IMR-90 (cell line): ENCODE data around the gene RAP2B. TPM values are rescaled to one million over a fixed set of nuclear protein-coding genes. Genes with fewer than 3 reads are reported as not detected.

ENCODE experiments used
- ATAC-seq: fragments of 200-7000 bp; cut with Tn5 transposase; 2 replicates; pipeline ENCODE4 v1.9.1; 2020; ENCODE audit warnings: low read depth, mild to moderate bottlenecking, moderate library complexity
- BruUV-seq: library from RNA; stranded (reverse); fragments of 400-500 nt; replicated peaks from 2 replicates; lab custom pipeline; 2021; lab: Mats Ljungman, UMichigan
- CTCF ChIA-PET: fragments of 300-600 bp; formaldehyde crosslinking; extraction: SDS; loops from one replicate; lab custom pipeline; 2021; ENCODE audit warnings: antibody characterized with exemption; lab: Yijun Ruan, JAX
- POLR2A ChIA-PET: fragments of 300-600 bp; sonication (Branson Sonifier 250); formaldehyde crosslinking; loops from one replicate; lab custom pipeline; 2022; ENCODE audit warnings: antibody characterized with exemption; ENCODE audit not compliant: unreplicated experiment; lab: Charles Lee
- DNase-seq: peaks from one replicate; pipeline ENCODE4 v3.0.0; 2013
- H2AFZ ChIP-seq: replicated peaks from 2 replicates; pipeline ENCODE3; 2013; ENCODE audit warnings: low read length, mild to moderate bottlenecking; ENCODE audit not compliant: poor library complexity
- H2AK5ac ChIP-seq: 2 replicates; pipeline ENCODE4 v1.6.1; 2013; ENCODE audit warnings: low read depth, low read length, inconsistent platforms
- H2AK9ac ChIP-seq: replicated peaks from 2 replicates; pipeline ENCODE3; 2013; ENCODE audit warnings: mild to moderate bottlenecking, low read depth, low read length, moderate library complexity; ENCODE audit not compliant: poor library complexity
- H2BK120ac ChIP-seq: 2 replicates; pipeline ENCODE4 v1.6.1; 2013; ENCODE audit warnings: low read depth, low read length, inconsistent platforms
- H2BK15ac ChIP-seq: 3 replicates; pipeline ENCODE4 v1.6.1; 2013; ENCODE audit warnings: low read depth, low read length, inconsistent platforms
- H2BK20ac ChIP-seq: 2 replicates; pipeline ENCODE4 v1.6.1; 2013; ENCODE audit warnings: low read depth, mild to moderate bottlenecking, inconsistent platforms, low read length, moderate library complexity
- H2BK5ac ChIP-seq: 2 replicates; pipeline ENCODE4 v1.6.1; 2013; ENCODE audit warnings: mild to moderate bottlenecking, low read depth, low read length, inconsistent platforms; ENCODE audit not compliant: poor library complexity, severe bottlenecking
- H3K14ac ChIP-seq: replicated peaks from 2 replicates; pipeline ENCODE4 v1.6.1; 2013; ENCODE audit warnings: low read depth, low read length, inconsistent platforms
- H3K18ac ChIP-seq: 2 replicates; pipeline ENCODE4 v1.6.1; 2013; ENCODE audit warnings: low read depth, low read length, control low read depth
- H3K23ac ChIP-seq: 2 replicates; pipeline ENCODE4 v1.6.1; 2013; ENCODE audit warnings: low read depth, low read length, inconsistent platforms
- H3K27ac ChIP-seq: 2 replicates; pipeline ENCODE4 v1.5.1; 2013; ENCODE audit warnings: mild to moderate bottlenecking, control low read depth, low read length; ENCODE audit not compliant: insufficient read depth
- H3K27me3 ChIP-seq: 2 replicates; pipeline ENCODE4 v1.6.1; 2013; ENCODE audit warnings: low read length; ENCODE audit not compliant: control insufficient read depth, insufficient read depth
- H3K36me3 ChIP-seq: 2 replicates; pipeline ENCODE4 v1.6.1; 2013; ENCODE audit warnings: low read length, mixed read lengths; ENCODE audit not compliant: control insufficient read depth, insufficient read depth
- H3K4ac ChIP-seq: 2 replicates; pipeline ENCODE4 v1.6.1; 2013; ENCODE audit warnings: low read depth, low read length, inconsistent platforms
- H3K4me1 ChIP-seq: 2 replicates; pipeline ENCODE4 v1.6.1; 2013; ENCODE audit warnings: low read length, mixed read lengths; ENCODE audit not compliant: control insufficient read depth, insufficient read depth
- H3K4me2 ChIP-seq: 2 replicates; pipeline ENCODE4 v1.6.1; 2013; ENCODE audit warnings: low read depth, mild to moderate bottlenecking, control low read depth, low read length, moderate library complexity
- H3K4me3 ChIP-seq: 2 replicates; pipeline ENCODE4 v1.5.1; 2013; ENCODE audit warnings: low read depth, mild to moderate bottlenecking, control low read depth, low read length, moderate library complexity; ENCODE audit not compliant: insufficient read depth
- H3K56ac ChIP-seq: 2 replicates; pipeline ENCODE4 v1.6.1; 2013; ENCODE audit warnings: low read length, inconsistent platforms; ENCODE audit not compliant: insufficient read depth; ENCODE audit errors: extremely low read depth
- H3K79me1 ChIP-seq, 2 experiments: 2 replicates each; pipeline ENCODE4 v1.6.1; 2013; ENCODE audit warnings: low read length in 2 of 2, inconsistent platforms in 1 of 2, low read depth in 1 of 2
- H3K9ac ChIP-seq: 2 replicates; pipeline ENCODE4 v1.6.1; 2013; ENCODE audit warnings: low read depth, low read length, control low read depth
- H3K9me1 ChIP-seq: 2 replicates; pipeline ENCODE4 v1.6.1; 2013; ENCODE audit warnings: low read length, inconsistent platforms; ENCODE audit not compliant: insufficient read depth
- H3K9me3 ChIP-seq: 2 replicates; pipeline ENCODE4 v1.6.1; 2013; ENCODE audit warnings: low read length; ENCODE audit not compliant: control insufficient read depth, insufficient read depth
- H4K20me1 ChIP-seq: 2 replicates; pipeline ENCODE4 v1.6.1; 2013; ENCODE audit warnings: low read length, inconsistent platforms; ENCODE audit not compliant: insufficient read depth
- H4K5ac ChIP-seq: 2 replicates; pipeline ENCODE4 v1.6.1; 2013; ENCODE audit warnings: mild to moderate bottlenecking, low read depth, low read length, control low read depth
- H4K8ac ChIP-seq, 2 experiments: 2 replicates each; pipeline ENCODE4 v1.6.1; 2013; ENCODE audit warnings: low read depth in 2 of 2, low read length in 2 of 2, control low read depth in 1 of 2, inconsistent platforms in 1 of 2
- H4K91ac ChIP-seq: 2 replicates; pipeline ENCODE4 v1.6.1; 2013; ENCODE audit warnings: low read depth, low read length, inconsistent platforms; ENCODE audit not compliant: insufficient read depth
- CEBPB ChIP-seq: IDR thresholded peaks from 2 replicates; pipeline ENCODE4 v1.6.1; 2012; ENCODE audit warnings: low read depth, low read length, improper control_type of control experiment
- ELK1 ChIP-seq: fragments of 150-350 bp; IDR thresholded peaks from 2 replicates; pipeline ENCODE4 v1.6.1; 2016; ENCODE audit warnings: low read depth, mild to moderate bottlenecking, low read length, moderate library complexity, borderline replicate concordance
- WGBS, 2 experiments: methylation state at CpG; one replicate each; pipeline versions ENCODE4 v1.1.5 to v1.1.7; 2013; ENCODE audit warnings: missing lambda C conversion rate in 2 of 2; ENCODE audit not compliant: insufficient read length in 1 of 2; ENCODE audit errors: extremely low coverage in 2 of 2; 5-methylcytosine and 5-hydroxymethylcytosine counted together
- dilution Hi-C: fragments of 300-500 bp; cut with HindIII; formaldehyde crosslinking; loops from one replicate; pipeline ENCODE4 v1.14.3; 2018; ENCODE audit warnings: low sequenced_read_pairs; ENCODE audit not compliant: unreplicated experiment
- in situ Hi-C: fragments of 300-500 bp; cut with MboI; formaldehyde crosslinking; loops from 3 replicates; pipeline ENCODE4 v1.14.3; 2019; ENCODE audit warnings: low sequenced_read_pairs, inconsistent platforms, mixed read lengths
- intact Hi-C: fragments of 100-400 bp; cut with micrococcal nuclease; formaldehyde crosslinking; loops from 2 replicates; pipeline ENCODE4 v1.10.0; 2022
- polyA plus RNA-seq, 3 experiments: library from polyadenylated mRNA; depleted of rRNA; stranded (reverse); fragments of >200 nt; gene quantifications; 2 replicates each; pipeline ENCODE4 v1.2.3, GENCODE V29; 2012; ENCODE audit warnings: low replicate concordance in 1 of 3
- total RNA-seq: library from RNA; depleted of rRNA; stranded (reverse); fragments of >200 nt; gene quantifications from 2 replicates; pipeline ENCODE4 v1.2.3, GENCODE V29; 2012

The RAP2B gene
- total and polyA plus RNA-seq, 2 of the 4 experiments (the other 2 are of a cell fraction), result 6.6 to 12.4 TPM

- no peak for ATAC-seq
- H3K56ac ChIP-seq, result no peak overlapping the region
- no peak overlapping the region for H3K4ac ChIP-seq
- intact Hi-C loops (no loop called here), in situ Hi-C loops (no loop called here), dilution Hi-C loops (no loop called here)
- no peak overlapping the region for H3K9ac ChIP-seq
- DNase-seq, result peak; percentile 49
- no peak overlapping the region for H4K91ac ChIP-seq
- CTCF ChIA-PET, result no interaction called here
- H3K4me3 ChIP-seq, result no peak overlapping the region
- H2AFZ ChIP-seq, result no peak overlapping the region
- H4K20me1 ChIP-seq, result no peaks in the 10 kb centered on the region
- H3K14ac ChIP-seq, result no peak overlapping the region
- no peak overlapping the region for H3K23ac ChIP-seq
- no peaks in the 10 kb centered on the region for H3K36me3 ChIP-seq
- no peak overlapping the region for H2BK20ac ChIP-seq
- no peak overlapping the region for H4K8ac ChIP-seq
- H2BK120ac ChIP-seq, result no peak overlapping the region
- no peak overlapping the region for H3K4me2 ChIP-seq
- no peaks in the 10 kb centered on the region for H3K27me3 ChIP-seq
- H2BK15ac ChIP-seq, result no peak overlapping the region
- H3K27ac ChIP-seq, result no peak overlapping the region
- peaks cover 2% of the 10 kb centered on the region; the same call in 1 of the 2 replicates for H3K4me1 ChIP-seq
- no peak overlapping the region for H3K18ac ChIP-seq
- no peak overlapping the region for H4K5ac ChIP-seq
- no peaks in the 10 kb centered on the region for H3K79me1 ChIP-seq
- WGBS, 2 experiments, result no CpG with 5 or more reads among the region's 2 CpGs
- no peak overlapping the region for H2BK5ac ChIP-seq
- peak; percentile 73 for TF ChIP-seq CEBPB
- no peak for TF ChIP-seq ELK1
- POLR2A ChIA-PET, result no interaction called here
- H2AK5ac ChIP-seq, result no peak overlapping the region
- no TSS peak for BruUV-seq
- no peaks in the 10 kb centered on the region for H3K9me3 ChIP-seq
- no peak overlapping the region for H2AK9ac ChIP-seq
- peaks cover 5% of the 10 kb centered on the region for H3K9me1 ChIP-seq
These were observed 57.1 kb downstream of the RAP2B start for GRCh38 chr3:153219146-153219545.
